T-helper 1 cell treated with Interleukin-12 subunit alpha and Interleukin-12 subunit beta and Interleukin-4 antibody, amounts not matched to agents 30 ng/mL and 1 ng/mL, for 36 hours (primary cell): ENCODE results near the gene NASP. TPM values are rescaled to one million over a fixed set of nuclear protein-coding genes. Genes with fewer than 3 reads are reported as not detected.

Experiments
- intact Hi-C: fragments of 100-400 bp; cut with micrococcal nuclease; formaldehyde crosslinking; loops from one replicate; pipeline ENCODE4 v1.15.1; 2024
- total RNA-seq: library from RNA; stranded (reverse); gene quantifications from 2 replicates; pipeline ENCODE4 v1.2.3, GENCODE V29; 2022

Gene NASP
- total RNA-seq = 160 and 170 TPM in 2 replicates

- intact Hi-C loops = loop anchor here (1.0 to 10.0 kb wide), 22 partner anchors 14 to 1609 kb away; partner anchors contain the start of genes ATP6V0B, B4GALT2, CCDC163 and DPH2
Observed at GRCh38 chr1:45583666-45584350, at the start of gene NASP. Gene NASP (plus strand): TSS chr1:45584041. CDS start chr1:45584147, 106 bp downstream.

DNA sequence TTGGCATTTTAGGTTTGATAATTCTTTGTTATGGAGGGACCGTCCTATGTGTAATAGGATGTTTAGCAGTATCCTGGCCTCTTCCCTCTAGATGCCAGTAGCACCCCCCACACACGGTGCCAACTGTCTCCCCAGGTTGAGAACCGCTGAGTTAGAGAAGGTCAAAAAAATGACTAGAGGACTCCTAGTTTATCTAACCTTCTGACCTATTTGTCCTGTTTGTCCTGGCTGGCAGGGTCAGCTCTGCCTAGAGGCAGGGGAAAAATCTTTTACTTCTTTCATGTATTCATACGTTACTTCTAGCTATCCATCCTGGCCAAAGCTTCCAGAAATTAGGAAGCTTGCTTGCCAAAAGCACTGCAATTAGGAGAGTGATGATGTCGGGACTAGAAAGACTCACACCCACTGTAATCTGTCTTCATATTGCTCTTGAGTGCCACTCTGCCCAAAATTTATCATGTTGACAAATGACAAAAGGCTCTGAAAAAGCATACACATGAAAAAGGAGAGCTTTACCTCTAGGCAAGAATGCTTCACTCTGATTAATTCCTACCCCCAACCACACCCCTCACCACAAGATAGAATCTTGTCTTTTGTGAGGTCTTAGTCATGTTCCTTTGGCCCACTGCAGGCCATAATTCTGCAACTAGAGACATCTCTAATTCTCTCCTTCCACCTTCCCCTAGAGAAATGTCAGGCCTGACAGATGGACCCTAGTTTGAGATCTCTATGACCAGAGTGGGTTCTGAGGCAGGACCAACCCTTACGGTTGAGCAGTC lies 47.7 kb upstream of the NASP start:
- intact Hi-C loops = no loop called here

GRCh38 chr1:45536886-45537285 lies 47.0 kb upstream of the NASP start:
- intact Hi-C loops = no loop called here

- intact Hi-C loops = no loop called here
Observed at GRCh38 chr1:45541193-45541592, 42.6 kb upstream of the NASP start.

- intact Hi-C loops = no loop called here
Observed at GRCh38 chr1:45542591-45542990, 41.2 kb upstream of the NASP start.

GRCh38 chr1:45543581-45544417 lies 40.0 kb upstream of the NASP start:
- intact Hi-C loops = loop anchor here (1.0 kb wide), 3 partner anchors 8 to 40 kb away; no protein-coding TSS in a partner anchor

DNA sequence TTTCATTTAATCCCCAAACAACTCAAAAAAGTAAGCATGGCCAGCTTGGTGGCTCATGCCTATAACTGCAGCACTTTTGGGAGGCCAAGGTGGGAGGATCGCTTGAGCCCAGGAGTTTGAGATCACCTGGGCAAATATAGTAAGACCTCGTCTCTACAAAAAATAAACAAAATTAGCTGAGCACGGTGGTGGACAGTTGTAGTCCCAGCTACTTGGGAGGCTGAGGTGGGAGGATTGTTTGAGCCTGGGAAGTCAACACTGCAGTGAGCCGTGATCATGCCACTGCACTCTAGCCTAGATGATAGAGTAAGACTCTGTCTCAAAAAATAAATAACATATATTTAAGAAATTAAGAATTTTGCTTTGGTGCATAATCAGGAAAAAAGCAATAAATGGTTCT lies 39.3 kb upstream of the NASP start:
- intact Hi-C loops = loop anchor here (1.0 kb wide), 1 partner anchor 39 kb away; no protein-coding TSS in a partner anchor

- intact Hi-C loops = no loop called here
Observed at GRCh38 chr1:45545019-45545493, 38.8 kb upstream of the NASP start.

- intact Hi-C loops = no loop called here
Observed at GRCh38 chr1:45545553-45546310, 38.1 kb upstream of the NASP start.

GRCh38 chr1:45550401-45551351 lies 33.2 kb upstream of the NASP start, which contains the start of gene AKR1A1:
Gene AKR1A1 (plus strand): TSS chr1:45550826. CDS start chr1:45561795, 10,969 bp downstream.
- intact Hi-C loops = loop anchor here (1.0 to 2.0 kb wide), 12 partner anchors 7 to 811 kb away; partner anchors contain the start of genes CCDC163, GPBP1L1, IPP and KIF2C

DNA sequence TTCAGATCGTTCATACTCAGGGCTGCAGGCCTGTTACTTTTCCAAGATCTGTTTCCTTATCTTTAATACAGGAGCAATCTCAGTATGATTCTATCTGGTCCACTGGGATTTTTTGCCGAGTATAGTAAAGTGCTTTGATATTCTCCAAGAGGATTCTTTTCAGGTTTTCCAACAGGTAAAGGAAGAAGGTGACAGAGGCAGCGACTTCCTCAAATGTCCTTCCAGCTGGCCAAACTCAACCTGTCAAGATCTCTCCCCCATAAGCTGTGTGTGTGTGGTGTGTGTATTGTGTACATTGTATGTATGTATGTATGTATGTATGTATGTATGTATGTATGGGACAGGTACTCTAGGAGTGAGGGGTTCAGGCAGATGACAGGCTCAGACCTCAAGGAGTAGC lies 32.2 kb upstream of the NASP start:
- intact Hi-C loops = loop anchor here (1.0 to 2.0 kb wide), 7 partner anchors 8 to 249 kb away; partner anchors contain the start of genes IPP, NASP and PRDX1

DNA sequence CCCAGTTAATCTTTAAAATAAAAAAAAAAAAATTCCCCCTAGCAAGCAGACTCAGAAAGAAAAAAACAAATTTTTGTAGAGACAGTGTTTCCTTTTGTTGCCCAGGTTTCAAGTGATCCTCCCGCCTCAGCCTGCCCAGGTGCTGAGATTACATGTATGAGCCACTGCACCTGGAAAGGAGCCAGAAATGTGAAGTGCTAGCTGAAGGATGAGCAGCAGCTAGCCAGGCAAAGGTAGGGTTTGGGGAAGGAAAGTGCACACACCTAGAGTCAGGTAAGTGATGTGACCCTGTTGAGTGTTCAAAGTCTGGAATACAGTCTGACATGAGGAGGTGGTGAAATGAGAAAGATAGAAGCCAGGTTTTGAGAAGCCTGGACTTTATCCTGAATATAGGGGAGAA lies 31.5 kb upstream of the NASP start:
- intact Hi-C loops = no loop called here

- intact Hi-C loops = no loop called here
Observed at GRCh38 chr1:45554198-45554597, 29.6 kb upstream of the NASP start.

DNA sequence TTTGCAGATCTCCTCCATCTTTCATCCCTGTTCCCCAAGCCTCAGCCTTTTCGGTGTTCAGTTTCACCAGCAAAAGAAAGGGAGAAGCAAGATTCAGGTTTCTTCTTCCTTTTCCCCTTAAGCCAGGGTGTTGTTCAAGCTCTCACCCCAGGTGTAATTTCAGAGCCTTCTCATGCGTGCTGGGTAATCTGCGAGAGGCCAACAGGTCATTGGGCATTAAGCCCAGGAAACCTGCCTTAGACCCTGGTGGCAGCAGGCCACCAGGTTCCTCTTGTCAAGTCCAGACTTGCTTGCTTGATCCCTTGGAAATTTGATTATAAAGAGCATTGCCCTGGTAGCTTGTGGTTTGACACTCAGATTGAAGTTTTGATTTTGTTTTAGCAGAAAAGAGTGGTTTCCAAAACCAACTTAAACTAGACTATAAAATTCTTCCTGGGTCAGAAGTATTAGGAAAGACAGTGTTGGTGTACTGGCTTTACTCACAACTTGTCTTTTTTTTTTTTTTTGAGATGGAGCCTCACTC lies 26.4 kb upstream of the NASP start:
- intact Hi-C loops = no loop called here

DNA sequence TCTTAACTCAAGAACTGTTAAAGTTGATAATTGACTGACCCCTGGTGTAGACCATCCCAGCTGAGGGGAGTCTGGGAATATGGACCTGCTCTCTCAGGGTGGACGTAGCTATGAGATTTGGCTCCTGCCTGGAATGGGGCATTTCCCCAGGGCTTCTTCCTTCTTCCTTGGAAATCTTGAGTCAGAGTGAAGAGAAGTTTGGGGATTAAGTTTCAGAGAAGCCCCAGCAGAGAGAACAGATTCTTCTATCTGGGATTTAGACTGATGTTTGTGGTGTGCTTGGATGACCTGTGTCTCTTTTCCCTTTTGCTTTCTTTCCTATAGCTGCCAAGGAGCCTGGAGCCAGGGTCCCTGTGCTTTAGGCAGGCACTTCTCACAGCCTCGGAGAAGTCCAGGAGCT lies 20.0 kb upstream of the NASP start:
- intact Hi-C loops = no loop called here

DNA sequence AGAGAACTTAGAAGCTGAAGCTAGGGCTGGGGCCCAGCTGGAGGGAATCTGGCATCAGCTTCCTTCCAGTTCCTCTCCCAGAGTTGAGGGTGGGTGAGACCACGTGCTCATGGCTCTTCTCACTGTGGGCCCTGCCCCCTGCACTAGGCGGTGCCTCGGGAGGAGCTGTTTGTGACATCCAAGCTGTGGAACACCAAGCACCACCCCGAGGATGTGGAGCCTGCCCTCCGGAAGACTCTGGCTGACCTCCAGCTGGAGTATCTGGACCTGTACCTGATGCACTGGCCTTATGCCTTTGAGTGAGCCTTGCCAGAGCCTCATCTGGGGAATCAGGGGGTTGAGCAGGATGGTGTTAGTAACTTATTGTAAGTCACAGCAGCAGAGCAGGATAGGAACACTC lies 17.1 kb upstream of the NASP start:
- intact Hi-C loops = no loop called here

GRCh38 chr1:45567911-45568310 lies 15.9 kb upstream of the NASP start:
- intact Hi-C loops = no loop called here

GRCh38 chr1:45568421-45568820 lies 15.4 kb upstream of the NASP start:
- intact Hi-C loops = no loop called here

DNA sequence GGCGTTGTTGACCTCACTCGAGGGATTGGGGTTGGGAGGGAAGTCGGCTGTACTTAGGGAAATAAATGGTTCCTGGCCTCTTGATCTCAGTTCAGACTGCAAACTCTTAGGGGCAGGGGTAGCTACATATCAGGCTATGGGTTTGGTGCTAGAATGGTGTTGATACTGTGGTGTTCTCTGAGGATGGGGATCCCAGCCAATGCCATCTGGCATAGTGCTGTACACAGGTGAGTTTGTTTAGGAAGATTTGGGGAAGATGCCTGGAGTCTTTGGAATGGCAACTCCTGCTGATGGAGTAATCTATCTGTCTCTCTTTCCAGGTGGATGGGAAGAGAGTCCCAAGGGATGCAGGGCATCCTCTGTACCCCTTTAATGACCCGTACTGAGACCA lies 14.3 kb upstream of the NASP start:
- intact Hi-C loops = no loop called here
